Endothelial cell of umbilical vein (primary cell): ENCODE data around the gene ITGB3. TPM values are rescaled to one million over a fixed set of nuclear protein-coding genes. Genes with fewer than 3 reads are reported as not detected.

Experiments used
- BruUV-seq: library from RNA; stranded (reverse); fragments of 400-500 nt; replicated peaks from 2 replicates; lab custom pipeline; 2021; lab: Mats Ljungman, UMichigan
- CTCF ChIA-PET: fragments of 300-600, 350-600 bp; sonication (Branson Sonifier 250); formaldehyde crosslinking; loops from one replicate; lab custom pipeline; 2021; ENCODE audit warnings: antibody characterized with exemption, inconsistent platforms; lab: Charles Lee
- POLR2A ChIA-PET: fragments of 300-600, 350-600 bp; sonication (Branson Sonifier 250); formaldehyde crosslinking; loops from one replicate; lab custom pipeline; 2021; ENCODE audit warnings: antibody characterized with exemption, inconsistent platforms; lab: Charles Lee
- DNase-seq: peaks from one replicate; pipeline ENCODE4 v3.0.0-alpha.2; 2011; ENCODE audit warnings: low read depth, low spot score
- FAIRE-seq: peaks from 2 replicates; lab custom pipeline; 2011; peaks lifted over from hg19 to GRCh38; lab: Jason Lieb, UNC
- H2AFZ ChIP-seq: 2 replicates; pipeline ENCODE4 v1.6.0; 2012; ENCODE audit warnings: low read depth, low read length, control low read depth, inconsistent platforms
- H3K27ac ChIP-seq: 2 replicates; pipeline ENCODE4 v1.5.1; 2011; ENCODE audit warnings: low read depth, mild to moderate bottlenecking, control low read depth, low read length, moderate library complexity; ENCODE audit not compliant: insufficient read depth
- H3K27me3 ChIP-seq, 2 experiments: 2 replicates each; pipeline versions ENCODE4 v1.6.0 to v1.6.1; 2011; ENCODE audit warnings: low read length in 2 of 2, mixed read lengths in 1 of 2; ENCODE audit not compliant: control insufficient read depth in 2 of 2, insufficient read depth in 2 of 2
- H3K36me3 ChIP-seq, 2 experiments: 2 replicates in 1 of 2; 3 replicates in 1 of 2; pipeline ENCODE4 v1.5.1; 2011; ENCODE audit warnings: low read length in 2 of 2, mild to moderate bottlenecking in 1 of 2, moderate library complexity in 1 of 2; ENCODE audit not compliant: control insufficient read depth in 2 of 2, insufficient read depth in 2 of 2; ENCODE audit errors: extremely low read depth in 1 of 2
- H3K4me1 ChIP-seq: 3 replicates; pipeline ENCODE4 v1.5.1; 2011; ENCODE audit warnings: mild to moderate bottlenecking, low read length; ENCODE audit not compliant: control insufficient read depth, insufficient read depth; ENCODE audit errors: extremely low read depth
- H3K4me2 ChIP-seq: 2 replicates; pipeline ENCODE4 v1.6.1; 2011; ENCODE audit warnings: low read length, control low read depth, mixed read lengths; ENCODE audit not compliant: insufficient read depth
- H3K4me3 ChIP-seq, 3 experiments: fragments of 200-600 bp in 1 of 3; sonication (generic), shearing (Covaris generic) in 1 of 3; replicated peaks in 1 of 3; 2 replicates each; pipeline ENCODE4 v1.5.1; 2011 to 2016; ENCODE audit warnings: control low read depth in 3 of 3, low read length in 3 of 3, mild to moderate bottlenecking in 2 of 3, inconsistent platforms in 1 of 3, low read depth in 1 of 3, moderate library complexity in 1 of 3; ENCODE audit not compliant: insufficient read depth in 1 of 3
- H3K79me2 ChIP-seq: 2 replicates; pipeline ENCODE4 v1.6.0; 2012; ENCODE audit warnings: low read length, inconsistent platforms; ENCODE audit not compliant: control insufficient read depth, insufficient read depth
- H3K9ac ChIP-seq: replicated peaks from 2 replicates; pipeline ENCODE3; 2011; ENCODE audit warnings: low read length, control low read depth; ENCODE audit not compliant: insufficient read depth; ENCODE audit errors: extremely low read depth
- H3K9me1 ChIP-seq: replicated peaks from 3 replicates; pipeline ENCODE4 v1.6.0; 2011; ENCODE audit warnings: mild to moderate bottlenecking, low read length; ENCODE audit not compliant: control insufficient read depth, insufficient read depth; ENCODE audit errors: extremely low read depth
- H3K9me3 ChIP-seq: replicated peaks from 2 replicates; pipeline ENCODE4 v1.5.1; 2012; ENCODE audit warnings: low read length, inconsistent platforms; ENCODE audit not compliant: control insufficient read depth, insufficient read depth
- H4K20me1 ChIP-seq: replicated peaks from 2 replicates; pipeline ENCODE3; 2011; ENCODE audit warnings: mild to moderate bottlenecking, low read length; ENCODE audit not compliant: control insufficient read depth, insufficient read depth; ENCODE audit errors: extremely low read depth
- EZH2 ChIP-seq: IDR thresholded peaks from 2 replicates; pipeline ENCODE4 v1.6.1; 2012; ENCODE audit warnings: borderline replicate concordance, low read depth, mild to moderate bottlenecking, moderate library complexity, low read length, inconsistent platforms; ENCODE audit not compliant: severe bottlenecking
- FOS ChIP-seq: IDR thresholded peaks from 2 replicates; pipeline ENCODE4 v1.6.1; 2011; ENCODE audit warnings: mild to moderate bottlenecking, low read length, moderate library complexity, borderline replicate concordance; ENCODE audit not compliant: insufficient read depth
- GATA2 ChIP-seq: IDR thresholded peaks from 2 replicates; pipeline ENCODE4 v1.7.0; 2011; ENCODE audit warnings: low read depth, mild to moderate bottlenecking, moderate library complexity, mixed read lengths, low read length; ENCODE audit not compliant: insufficient read length, insufficient read depth
- JUN ChIP-seq: IDR thresholded peaks from 2 replicates; pipeline ENCODE4 v1.6.1; 2011; ENCODE audit warnings: borderline replicate concordance, low read depth; ENCODE audit not compliant: insufficient read length, insufficient read depth
- MAX ChIP-seq: IDR thresholded peaks from 2 replicates; pipeline ENCODE4 v1.6.1; 2011; ENCODE audit not compliant: insufficient read depth, insufficient read length
- MYC ChIP-seq: IDR thresholded peaks from one replicate; pipeline ENCODE4 v1.6.1; 2011; ENCODE audit warnings: mild to moderate bottlenecking, low read depth, low read length
- POLR2A ChIP-seq: IDR thresholded peaks from 2 replicates; pipeline ENCODE4 v1.6.1; 2012; ENCODE audit warnings: low read depth, mild to moderate bottlenecking, control low read depth, low read length
- POLR2AphosphoS5 ChIP-seq: IDR thresholded peaks from 2 replicates; pipeline ENCODE4 v1.6.1; 2012; ENCODE audit warnings: low read depth, mild to moderate bottlenecking, control low read depth, low read length, moderate library complexity; ENCODE audit not compliant: insufficient read depth
- dilution Hi-C: fragments of 300-500 bp; cut with MboI; formaldehyde crosslinking; loops from one replicate; pipeline ENCODE4 v1.15.0; 2019; ENCODE audit warnings: low sequenced_read_pairs; ENCODE audit not compliant: extremely low pct_ligation_motif_present
- intact Hi-C: fragments of 100-400 bp; cut with micrococcal nuclease; formaldehyde crosslinking; loops from one replicate; pipeline ENCODE4 v1.10.0; 2022
- polyA plus RNA-seq, 4 experiments: library from polyadenylated mRNA; depleted of rRNA in 3 of 4; stranded (reverse) in 3 of 4; unstranded in 1 of 4; fragments of >200 nt; gene quantifications; 2 replicates each; pipeline versions ENCODE4 v1.2.1 to v1.2.3, GENCODE V29; 2011 to 2012; ENCODE audit warnings: missing spikeins in 1 of 4
- total RNA-seq: library from RNA; stranded (reverse); gene quantifications from 2 replicates; pipeline ENCODE4 v1.2.3, GENCODE V29; 2021
- TF ChIP-seq, protein P1 (sequence below), 2 donors: IDR thresholded peaks; 1 replicate in 1 of 2; 2 replicates in 1 of 2; pipeline ENCODE4 v1.5.1; 2011; ENCODE audit warnings: low read length in 2 of 2, mild to moderate bottlenecking in 2 of 2, moderate library complexity in 2 of 2, control low read depth in 1 of 2, inconsistent platforms in 1 of 2, low read depth in 1 of 2; ENCODE audit not compliant: insufficient read depth in 1 of 2; ENCODE audit errors: extremely low read depth in 1 of 2

The ITGB3 gene
- total and polyA plus RNA-seq, 2 donors (not counting 3 experiments of a cell fraction or from before 2014, with no cell fraction given) = 55.8 to 60.0 TPM

- ChIA-PET CTCF (interaction anchor here (1.0 to 4.5 kb wide), 3 partner anchors 9 to 84 kb away, joined by 3 to 120 read pairs (median 16); partner anchors contain the start of gene ITGB3), POLR2A (no interaction called here)
- no peak for DNase-seq
- Histone ChIP-seq H3K9me3 (no peaks in the 10 kb centered on the region), H4K20me1 (no peaks in the 10 kb centered on the region), H3K79me2 (no peaks in the 10 kb centered on the region), H3K9ac (no peak overlapping the region), H3K4me3 (no peak overlapping the region), H3K4me1 (peaks cover 15% of the 10 kb centered on the region), H3K27me3 (no peaks in the 10 kb centered on the region), H3K36me3 (no peaks in the 10 kb centered on the region), H2AFZ (no peak overlapping the region), H3K4me2 (no peak overlapping the region), H3K9me1 (no peaks in the 10 kb centered on the region), H3K27ac (no peak overlapping the region)
- TF ChIP-seq POLR2A = no peak
- TF ChIP-seq, protein P1, sequence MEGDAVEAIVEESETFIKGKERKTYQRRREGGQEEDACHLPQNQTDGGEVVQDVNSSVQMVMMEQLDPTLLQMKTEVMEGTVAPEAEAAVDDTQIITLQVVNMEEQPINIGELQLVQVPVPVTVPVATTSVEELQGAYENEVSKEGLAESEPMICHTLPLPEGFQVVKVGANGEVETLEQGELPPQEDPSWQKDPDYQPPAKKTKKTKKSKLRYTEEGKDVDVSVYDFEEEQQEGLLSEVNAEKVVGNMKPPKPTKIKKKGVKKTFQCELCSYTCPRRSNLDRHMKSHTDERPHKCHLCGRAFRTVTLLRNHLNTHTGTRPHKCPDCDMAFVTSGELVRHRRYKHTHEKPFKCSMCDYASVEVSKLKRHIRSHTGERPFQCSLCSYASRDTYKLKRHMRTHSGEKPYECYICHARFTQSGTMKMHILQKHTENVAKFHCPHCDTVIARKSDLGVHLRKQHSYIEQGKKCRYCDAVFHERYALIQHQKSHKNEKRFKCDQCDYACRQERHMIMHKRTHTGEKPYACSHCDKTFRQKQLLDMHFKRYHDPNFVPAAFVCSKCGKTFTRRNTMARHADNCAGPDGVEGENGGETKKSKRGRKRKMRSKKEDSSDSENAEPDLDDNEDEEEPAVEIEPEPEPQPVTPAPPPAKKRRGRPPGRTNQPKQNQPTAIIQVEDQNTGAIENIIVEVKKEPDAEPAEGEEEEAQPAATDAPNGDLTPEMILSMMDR (IDR thresholded peaks at IDR 0.05; ENCODE audit: extremely low read depth in 1 of 2, insufficient read depth in 1 of 2, low read depth in 1 of 2, low read length in 2 of 2) = no peak
- no peak for TF ChIP-seq JUN
- TF ChIP-seq MAX = no peak
- no peak for TF ChIP-seq POLR2AphosphoS5
- no peak for TF ChIP-seq GATA2
- TF ChIP-seq FOS = no peak
- no peak for TF ChIP-seq MYC
- no peak for TF ChIP-seq EZH2
- no TSS peak for BruUV-seq
- peak; percentile 21 for FAIRE-seq
- intact Hi-C loops (no loop called here), dilution Hi-C loops (no loop called here)
Observed at GRCh38 chr17:47231334-47231733, 22.3 kb upstream of the ITGB3 start.
